IPS DF 4.7 (cell line): ENCODE data around the gene KLRC4.
"Not testable (repeated sequence)": the region's sequence is repeated elsewhere in the genome, so short reads cannot be mapped to it uniquely, and the experiment has no call there.

ENCODE experiments used
- DNase-seq: peaks from one replicate; pipeline ENCODE4 v3.0.0-alpha.2; 2013; ENCODE audit warnings: low spot score; ENCODE audit errors: extremely low read depth

The KLRC4 gene

DNA sequence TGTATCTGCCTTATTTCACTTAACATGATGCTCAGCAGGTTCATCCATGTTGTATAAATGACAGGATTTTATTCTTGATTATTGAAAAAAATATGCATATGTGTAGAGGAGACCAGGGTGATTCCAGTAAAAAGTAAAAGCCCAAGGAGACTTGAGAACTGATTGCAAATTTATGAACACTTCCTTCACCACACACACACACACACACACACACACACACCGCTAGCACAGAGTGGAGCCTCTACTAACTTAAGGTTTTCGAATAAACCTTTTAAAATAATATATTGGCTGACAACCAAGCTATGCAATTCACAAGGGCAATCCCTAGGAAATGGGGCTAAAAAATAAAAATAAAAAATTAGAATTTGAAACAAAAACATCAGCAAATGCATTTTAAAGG lies 11.4 kb downstream of the KLRC4 start:
- DNase-seq, result no peak

- DNase-seq, result no peak
These were observed 12.3 kb downstream of the KLRC4 start for GRCh38 chr12:10397296-10397695.

DNA sequence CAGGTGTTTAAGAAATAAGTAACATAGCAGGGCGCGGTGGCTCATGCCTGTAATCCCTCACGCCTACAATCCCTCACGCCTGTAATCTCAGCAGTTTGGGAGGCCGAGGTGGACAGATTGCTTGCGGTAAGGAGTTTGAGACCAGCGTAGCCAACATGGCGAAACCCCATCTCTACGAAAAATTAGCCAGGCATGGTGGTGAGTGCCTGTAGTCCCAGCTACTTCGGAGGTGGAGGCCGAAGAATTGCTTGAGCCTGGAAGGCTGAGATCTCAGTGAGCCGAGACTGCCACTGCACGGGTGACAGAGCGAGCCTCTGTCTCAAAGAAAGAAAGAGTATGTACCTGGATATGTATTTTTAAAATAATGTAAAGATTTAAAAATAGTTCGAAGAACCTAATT lies 13.4 kb downstream of the KLRC4 start:
- not testable (repeated sequence) for DNase-seq

DNA sequence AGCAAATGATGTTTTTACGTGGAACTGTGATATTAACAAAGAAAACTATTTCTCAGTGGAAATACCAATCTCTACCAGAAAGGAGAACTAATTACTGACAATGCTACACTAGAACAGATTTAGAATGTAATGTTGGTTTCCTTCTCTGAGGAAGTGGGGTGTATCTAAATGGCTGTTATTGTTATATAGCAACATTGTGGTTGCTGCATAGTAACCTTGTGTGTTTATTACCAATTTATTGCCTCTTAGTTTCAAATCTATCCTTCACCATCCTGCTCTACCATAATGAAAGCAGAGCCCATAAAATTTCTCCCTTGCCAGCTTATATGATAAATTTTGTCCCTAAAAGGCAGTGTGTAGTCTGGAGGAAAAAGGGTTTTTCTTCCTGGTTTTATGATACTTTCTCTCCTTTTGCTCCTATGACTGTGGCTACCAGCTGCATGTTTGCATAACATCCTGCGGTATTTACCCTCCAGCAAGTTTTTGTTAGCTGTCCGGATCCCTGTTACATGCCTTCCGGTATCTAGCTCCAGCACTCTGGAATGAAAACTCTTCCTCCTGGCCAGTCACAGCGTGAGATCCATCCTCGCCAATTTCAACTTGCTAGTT lies 14.1 kb downstream of the KLRC4 start:
- no peak for DNase-seq

DNA sequence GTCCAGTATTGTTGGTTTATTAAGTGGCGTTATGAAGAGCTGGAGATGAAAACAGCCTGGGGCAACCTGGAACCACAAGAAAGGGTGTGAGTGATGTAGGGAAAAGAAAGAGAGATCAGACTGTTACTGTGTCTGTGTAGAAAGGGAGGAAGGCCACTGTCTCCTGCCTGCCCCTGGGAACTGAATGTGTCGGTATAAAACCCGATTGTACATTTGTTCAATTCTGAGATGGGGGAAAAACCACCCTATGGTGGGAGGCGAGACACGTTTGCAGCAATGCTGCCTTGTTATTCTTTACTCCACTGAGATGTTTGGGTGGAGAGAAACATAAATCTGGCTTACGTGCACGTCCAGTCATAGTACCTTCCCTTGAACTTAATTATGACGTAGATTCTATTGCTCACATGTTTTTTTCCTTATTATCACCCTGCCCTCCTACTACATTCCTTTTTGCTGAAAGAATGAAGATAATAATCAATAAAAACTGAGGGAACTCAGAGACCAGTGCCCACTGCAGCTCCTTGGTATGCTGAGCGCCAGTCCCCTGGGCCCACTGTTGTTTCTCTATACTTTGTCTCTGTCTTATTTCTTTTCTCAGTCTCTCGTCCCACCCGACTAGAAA lies 14.9 kb downstream of the KLRC4 start:
- not testable (repeated sequence) for DNase-seq

- DNase-seq, result no peak
These were observed 16.3 kb downstream of the KLRC4 start for GRCh38 chr12:10393291-10393690.

DNA sequence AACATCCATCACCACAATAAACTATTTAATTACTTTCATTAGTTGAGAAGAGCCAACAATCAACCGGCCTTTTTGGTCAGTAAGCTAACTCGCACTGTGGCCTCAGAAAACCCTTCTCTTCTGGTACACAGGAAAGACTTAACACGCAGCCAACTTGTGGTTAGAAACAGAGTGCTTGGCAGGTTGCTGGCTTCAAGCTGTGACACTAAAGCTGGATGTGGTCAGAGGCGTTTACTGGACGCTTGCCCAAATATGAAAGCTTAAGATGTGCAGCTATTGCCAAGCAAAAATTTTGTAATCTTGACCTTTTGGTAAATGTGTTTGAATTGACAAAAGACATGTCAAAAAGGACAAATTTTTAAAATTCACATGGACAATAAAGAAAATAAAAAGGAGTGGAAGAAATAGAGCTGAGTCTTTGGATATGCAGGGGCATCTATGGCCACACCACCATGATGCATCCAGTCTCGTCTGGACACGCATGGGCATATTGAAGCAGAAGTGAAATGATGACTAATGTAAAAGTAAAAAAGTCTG lies 17.1 kb downstream of the KLRC4 start:
- DNase-seq, result no peak

GRCh38 chr12:10390991-10391390 lies 18.6 kb downstream of the KLRC4 start:
- DNase-seq, result not testable (repeated sequence)

DNA sequence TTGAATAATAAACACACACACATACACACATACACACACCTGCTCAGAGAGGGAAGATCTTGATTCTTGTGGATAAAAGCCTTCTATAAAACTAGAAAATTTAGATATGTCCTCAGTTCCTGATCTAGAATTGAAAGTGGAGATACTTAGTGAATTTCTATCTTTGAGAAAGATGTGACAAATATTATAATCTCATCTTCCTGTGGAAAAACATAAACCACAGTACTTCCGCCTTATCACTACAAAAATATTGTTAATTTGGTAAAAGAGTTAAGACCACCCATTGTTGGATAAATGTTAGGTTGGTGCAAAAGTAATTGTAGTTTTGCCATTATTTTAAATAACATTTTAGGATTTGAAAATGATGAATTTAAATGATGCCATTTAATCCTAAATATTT lies 19.7 kb downstream of the KLRC4 start, which contains the start of gene KLRK1:
Gene KLRK1, minus strand, starts transcription at position 138 of the 400 bp plus-strand sequence. CDS start 1,231 bp downstream, outside the sequence.
- DNase-seq, result no peak

- no peak for DNase-seq
These were observed 20.7 kb downstream of the KLRC4 start for GRCh38 chr12:10388624-10389413.

DNA sequence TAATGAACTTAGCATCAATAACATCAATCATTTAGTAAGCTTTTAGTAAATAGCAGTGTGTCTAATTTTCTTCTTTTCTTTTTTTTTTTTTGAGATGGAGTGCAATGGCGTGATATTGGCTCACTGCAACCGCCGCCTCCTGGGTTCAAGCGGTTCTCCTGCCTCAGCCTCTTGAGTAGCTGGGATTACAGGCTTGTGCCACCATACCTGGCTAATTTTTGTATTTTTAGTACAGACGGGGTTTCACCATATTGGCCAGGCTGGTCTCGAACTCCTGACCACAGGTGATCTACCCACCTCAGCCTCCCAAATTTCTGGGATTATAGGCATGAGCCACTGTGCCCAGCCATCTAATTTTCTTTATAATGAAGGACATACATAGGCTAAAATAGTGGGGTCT lies 22.1 kb downstream of the KLRC4 start:
- not testable (repeated sequence) for DNase-seq

GRCh38 chr12:10386857-10387256 lies 22.7 kb downstream of the KLRC4 start:
- no peak for DNase-seq

DNA sequence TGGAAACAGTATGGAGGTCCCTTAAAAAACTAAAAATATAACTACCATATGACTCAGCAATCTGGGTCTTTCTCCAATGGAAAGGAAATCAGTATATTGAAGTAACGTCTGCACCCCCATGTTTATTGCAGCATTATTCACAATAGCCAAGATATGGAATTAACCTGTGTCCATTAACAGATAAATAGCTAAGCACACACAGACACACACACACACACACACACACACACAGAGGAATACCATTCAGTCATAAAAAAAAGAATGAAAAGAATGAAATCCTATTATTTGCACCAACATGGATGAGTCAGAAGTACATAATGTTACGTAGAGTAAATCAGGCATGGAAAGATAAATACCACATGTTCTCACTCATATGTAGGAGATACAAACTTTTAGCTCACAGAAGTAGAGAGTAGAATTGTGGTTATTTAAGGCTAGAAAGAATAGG lies 24.4 kb downstream of the KLRC4 start:
- DNase-seq, result no peak

- no peak for DNase-seq
These were observed 25.4 kb downstream of the KLRC4 start for GRCh38 chr12:10384191-10384590.

DNA sequence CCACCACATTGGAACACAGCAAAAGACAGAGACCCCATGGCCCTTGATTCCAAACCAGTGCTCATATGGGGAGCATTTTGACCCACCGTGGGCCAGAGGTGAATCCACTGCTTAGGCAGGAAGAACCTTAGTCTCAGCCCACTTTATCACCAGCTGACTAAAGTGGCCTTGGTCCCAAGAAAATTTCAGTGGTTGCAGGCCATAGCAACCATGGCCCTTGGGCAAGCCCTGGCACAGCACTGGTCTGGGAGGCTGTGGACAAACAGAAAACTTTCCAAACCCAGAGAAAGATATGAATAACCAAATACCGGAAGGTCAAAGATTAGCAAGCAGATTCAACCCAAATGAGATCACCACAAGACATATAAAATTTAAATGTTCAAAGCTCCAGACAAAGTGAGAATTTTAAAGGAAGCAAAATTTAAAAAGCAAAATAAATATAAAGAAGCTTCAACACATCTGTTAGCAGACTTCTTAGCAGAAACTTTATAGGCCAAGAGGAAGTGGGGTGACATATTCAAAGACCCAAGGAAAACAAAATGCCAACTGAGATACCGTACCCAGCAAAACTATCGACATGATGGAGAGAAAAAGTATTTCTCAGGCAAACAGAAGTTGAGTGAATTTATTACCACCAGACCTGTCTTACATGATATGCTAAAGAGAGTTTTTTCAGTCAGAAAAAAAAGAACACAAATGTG lies 27.5 kb downstream of the KLRC4 start:
- no peak for DNase-seq

DNA sequence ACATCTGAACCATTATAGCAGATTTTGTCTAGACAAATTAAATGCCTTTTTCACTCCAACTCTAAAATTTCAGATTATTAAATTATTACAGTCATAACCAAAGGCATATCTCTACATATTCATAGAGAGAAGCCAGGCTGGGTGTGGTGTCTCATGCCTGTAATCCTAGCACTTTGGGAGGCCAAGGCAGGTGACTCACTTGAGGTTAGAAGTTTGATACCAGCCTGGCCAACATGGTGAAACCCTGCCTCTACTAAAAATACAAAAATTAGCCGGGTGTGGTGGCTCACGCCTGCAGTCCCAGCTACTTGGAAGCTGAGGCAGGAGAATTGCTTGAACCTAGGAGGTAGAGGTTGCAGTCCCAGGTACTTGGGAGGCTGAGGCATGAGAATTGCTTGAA lies 30.8 kb downstream of the KLRC4 start:
- DNase-seq, result not testable (repeated sequence)

- DNase-seq, result no peak
These were observed 34.9 kb downstream of the KLRC4 start for GRCh38 chr12:10374624-10375018.

DNA sequence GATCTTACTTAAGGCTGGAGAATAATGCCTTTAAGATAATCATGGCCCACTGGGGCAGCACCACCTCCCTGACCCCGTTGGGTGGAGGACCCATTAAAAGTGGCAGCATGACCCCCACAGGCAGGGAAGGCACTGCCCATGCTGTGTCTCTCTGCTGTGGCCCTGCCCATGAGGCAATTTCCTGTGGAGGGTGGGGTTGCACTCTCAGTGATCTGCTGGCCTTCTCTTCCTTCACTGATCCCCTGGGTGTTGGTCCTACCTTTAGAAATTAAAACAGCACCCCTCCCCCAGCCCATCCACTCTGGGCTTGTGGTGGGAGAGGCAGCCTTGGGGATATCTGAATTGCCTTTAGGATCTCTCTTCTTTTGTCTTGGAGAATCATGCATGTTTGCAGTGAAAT lies 37.0 kb downstream of the KLRC4 start:
- DNase-seq, result no peak

- DNase-seq, result not testable (repeated sequence)
These were observed 37.5 kb downstream of the KLRC4 start for GRCh38 chr12:10371893-10372535.

GRCh38 chr12:10369557-10370415 lies 39.8 kb downstream of the KLRC4 start:
- DNase-seq, result no peak
